Testis (tissue), 2 donors: ENCODE measurements around the gene ADM2.

Experiments used
- CTCF ChIP-seq, 3 experiments: fragments of 450-650 bp in 2 of 3; fragments of 200-600 bp in 1 of 3; sonication (generic) in 1 of 3; IDR thresholded peaks; one replicate each; pipeline ENCODE4 v1.5.1; 2016 to 2019; ENCODE audit warnings: antibody characterized with exemption in 3 of 3, mild to moderate bottlenecking in 2 of 3, moderate library complexity in 1 of 3
- POLR2A ChIP-seq: fragments of 450-650 bp; IDR thresholded peaks from one replicate; pipeline ENCODE4 v1.6.1; 2017; ENCODE audit warnings: antibody characterized with exemption, mild to moderate bottlenecking, moderate library complexity

GRCh38 chr22:50482107-50483074, 1.0 kb downstream of the ADM2 start:
- TF ChIP-seq CTCF (IDR thresholded peaks at IDR 0.05) (no peak), POLR2A (no peak)
